ENCODE results near the gene KRTAP12-2.

Gene KRTAP12-2

GRCh38 chr21:44616591-44616926, 50.2 kb downstream of the KRTAP12-2 start:
- H3K4me3 ChIP-seq (ENCODE audit: low read length), result no peak overlapping the region
- no peak for DNase-seq (ENCODE audit: low read depth)
- no peak for TF ChIP-seq CTCF (IDR thresholded peaks at IDR 0.05; ENCODE audit: insufficient read depth, low read depth, low read length, missing control alignments)
